SK-N-SH (cell line): ENCODE measurements around the gene RERGL.

Experiments
- CTCF ChIP-seq: fragments of 200-600 bp; sonication (generic); IDR thresholded peaks from 2 replicates; pipeline ENCODE4 v1.6.1; 2017; ENCODE audit warnings: antibody characterized with exemption, mild to moderate bottlenecking, moderate library complexity
- EP300 ChIP-seq, 2 experiments: IDR thresholded peaks; 2 replicates each; pipeline versions ENCODE4 v1.4.0 to v1.6.1; 2012; ENCODE audit warnings: borderline replicate concordance in 1 of 2, low read depth in 1 of 2, low read length in 1 of 2
- JUND ChIP-seq: IDR thresholded peaks from 2 replicates; pipeline ENCODE4 v1.4.0; 2012
- NRF1 ChIP-seq: IDR thresholded peaks from 2 replicates; pipeline ENCODE4 v1.6.1; 2012; ENCODE audit warnings: low read depth, mild to moderate bottlenecking, low read length
- POLR2AphosphoS5 ChIP-seq: IDR thresholded peaks from 2 replicates; pipeline ENCODE4 v1.6.1; 2012; ENCODE audit warnings: low read depth, low read length
- RFX5 ChIP-seq: IDR thresholded peaks from 2 replicates; pipeline ENCODE4 v1.6.1; 2012; ENCODE audit warnings: mild to moderate bottlenecking, improper control_type of control experiment, low read length
- TAF1 ChIP-seq: IDR thresholded peaks from 2 replicates; pipeline ENCODE4 v1.6.1; 2012; ENCODE audit warnings: low read depth, mild to moderate bottlenecking, low read length, moderate library complexity, borderline replicate concordance

- no peak for TF ChIP-seq EP300 (IDR thresholded peaks at IDR 0.05; ENCODE audit: borderline replicate concordance in 1 of 2, low read depth in 1 of 2, low read length in 1 of 2)
- TF ChIP-seq POLR2AphosphoS5: no peak
- no peak for TF ChIP-seq CTCF
- no peak for TF ChIP-seq RFX5
- TF ChIP-seq NRF1: no peak
- TF ChIP-seq JUND: peak; percentile 13; the same call in 1 of the 2 replicates
- no peak for TF ChIP-seq TAF1
Observed at GRCh38 chr12:18135509-18135908, 45.5 kb upstream of the RERGL start.
